Activated CD8-positive, alpha-beta memory T cell treated with anti-CD3 and anti-CD28 coated beads for 36 hours (primary cell): ENCODE data around the gene GPR180. TPM values are rescaled to one million over a fixed set of nuclear protein-coding genes. Genes with fewer than 3 reads are reported as not detected.

Experiments
- CTCF ChIA-PET: fragments of 350-600 bp; sonication (Branson Sonifier 250); formaldehyde crosslinking; loops from one replicate; lab custom pipeline; 2021; ENCODE audit warnings: antibody characterized with exemption; lab: Charles Lee
- POLR2A ChIA-PET: fragments of 350-600 bp; sonication (Branson Sonifier 250); formaldehyde crosslinking; loops from one replicate; lab custom pipeline; 2021; ENCODE audit warnings: antibody characterized with exemption; lab: Charles Lee
- total RNA-seq, 2 experiments: library from RNA; stranded (reverse); gene quantifications; one replicate each; pipeline ENCODE4 v1.2.3, GENCODE V29; 2021

Gene GPR180
- total RNA-seq, 2 experiments from 2014 or later, result 8.7 to 9.1 TPM

DNA sequence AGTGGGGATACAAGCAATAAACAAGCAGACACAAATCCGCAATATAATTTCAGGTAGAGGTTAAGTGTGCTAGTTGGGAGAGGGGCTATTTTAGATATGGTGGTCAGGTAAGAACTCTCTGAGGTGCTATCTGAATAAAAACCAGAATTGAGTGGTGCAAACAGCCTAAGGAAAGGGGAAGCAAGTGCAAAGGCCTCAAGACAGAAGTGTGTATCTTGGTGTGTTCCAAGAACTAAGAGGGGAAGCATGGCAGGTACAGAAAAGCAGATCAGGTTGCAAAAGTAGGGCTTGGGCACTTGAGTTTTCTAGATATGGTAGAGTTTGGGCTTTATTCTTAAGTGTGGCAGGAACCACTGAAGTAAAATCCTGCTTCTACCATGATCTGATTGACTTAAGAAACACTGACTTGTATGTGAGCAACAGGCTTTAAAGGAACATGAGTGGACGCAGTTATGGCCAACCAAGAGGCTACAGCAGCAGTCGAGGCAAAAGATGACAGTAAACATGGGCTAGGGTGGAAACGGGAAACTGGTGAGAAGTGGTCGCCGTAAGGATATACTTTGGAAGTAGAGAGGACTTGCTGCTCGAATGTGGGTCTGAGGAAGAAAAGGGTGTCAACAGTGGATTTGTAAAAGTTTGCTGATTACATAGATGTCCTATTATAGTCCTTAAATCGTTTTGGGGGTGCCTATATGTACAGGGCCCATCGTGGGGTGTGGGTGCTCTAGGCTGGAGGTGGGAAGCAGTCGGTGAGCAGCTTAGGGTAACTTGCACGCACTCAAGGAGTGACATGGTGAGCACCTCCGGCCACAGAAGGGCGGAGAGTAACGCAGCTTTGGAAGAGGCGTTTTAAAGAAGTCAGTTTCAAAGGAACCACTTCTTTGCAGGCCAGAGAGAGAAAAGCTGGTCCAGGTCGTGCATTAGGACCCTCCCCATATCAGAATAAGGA is 6.4 kb upstream of the GPR180 start:
- POLR2A ChIA-PET, result interaction anchor here (1.1 to 1.8 kb wide), 2 partner anchors 10 to 46 kb away, joined by 3 to 21 read pairs; no protein-coding TSS in a partner anchor
- CTCF ChIA-PET, result interaction anchor here (1.1 kb wide), 1 partner anchor 25 kb away, joined by 4 read pairs; no protein-coding TSS in a partner anchor

DNA sequence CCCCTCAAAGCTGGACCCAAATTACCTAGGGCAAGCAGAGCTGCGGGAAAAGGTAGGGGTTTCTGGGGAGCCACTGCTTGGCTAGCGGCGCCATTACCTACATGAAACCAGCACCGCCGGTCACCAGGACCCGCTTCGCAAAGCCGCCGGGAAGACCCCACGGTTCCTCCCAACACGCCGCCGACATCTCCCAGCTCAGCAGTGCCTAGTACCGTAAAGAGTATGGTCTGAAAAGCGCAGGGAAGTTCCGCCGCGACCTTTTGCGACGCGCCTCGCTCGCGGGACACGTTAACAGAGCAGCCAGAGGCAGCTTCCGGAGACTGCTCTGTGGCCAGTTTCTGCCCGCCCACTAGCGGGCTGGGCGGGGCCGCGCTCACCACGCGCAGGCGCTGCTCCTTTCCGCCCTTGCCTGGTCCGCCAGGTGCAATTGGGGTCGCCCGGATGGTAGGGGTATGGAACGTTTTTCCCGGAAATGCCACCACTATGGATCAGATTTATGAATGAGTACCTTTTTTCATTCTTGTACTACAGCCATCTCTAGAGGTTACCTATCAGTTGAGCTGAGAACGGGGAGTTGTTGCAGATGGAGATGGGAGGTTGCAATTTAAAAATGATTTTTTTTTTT is 5.6 kb upstream of the GPR180 start, which contains the start of gene TGDS:
Gene TGDS (minus strand): TSS at position 203 of the 625 bp plus-strand sequence. CDS start 16 bp downstream, at position 187.
- POLR2A ChIA-PET, result interaction anchor here (1.1 to 1.8 kb wide), 2 partner anchors 10 to 47 kb away, joined by 3 to 21 read pairs; no protein-coding TSS in a partner anchor
- CTCF ChIA-PET, result interaction anchor here (1.1 kb wide), 1 partner anchor 25 kb away, joined by 4 read pairs; no protein-coding TSS in a partner anchor

DNA sequence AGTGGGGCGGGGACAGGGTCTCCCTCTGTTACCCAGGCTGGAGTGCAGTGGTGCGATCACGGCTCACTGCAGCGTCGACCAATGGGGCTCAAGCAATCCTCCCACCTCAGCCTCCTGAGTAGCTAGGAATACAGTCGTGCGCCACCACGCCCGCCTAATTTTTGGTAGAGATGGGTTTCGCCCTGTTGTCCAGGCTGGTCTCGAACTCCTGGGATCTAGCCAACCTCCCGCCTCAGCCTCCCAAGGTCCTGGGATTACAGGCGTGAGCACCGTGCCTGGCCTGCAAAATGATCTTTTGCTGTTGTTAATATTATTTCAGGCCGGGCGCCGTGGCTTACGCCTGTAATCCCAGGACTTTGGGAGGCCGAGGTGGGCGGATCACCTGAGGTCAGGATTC is 5.1 kb upstream of the GPR180 start:
- ChIA-PET CTCF (interaction anchor here (1.1 kb wide), 1 partner anchor 24 kb away, joined by 4 read pairs; no protein-coding TSS in a partner anchor), POLR2A (interaction anchor here (1.1 to 1.8 kb wide), 2 partner anchors 9 to 47 kb away, joined by 3 to 21 read pairs; no protein-coding TSS in a partner anchor)

DNA sequence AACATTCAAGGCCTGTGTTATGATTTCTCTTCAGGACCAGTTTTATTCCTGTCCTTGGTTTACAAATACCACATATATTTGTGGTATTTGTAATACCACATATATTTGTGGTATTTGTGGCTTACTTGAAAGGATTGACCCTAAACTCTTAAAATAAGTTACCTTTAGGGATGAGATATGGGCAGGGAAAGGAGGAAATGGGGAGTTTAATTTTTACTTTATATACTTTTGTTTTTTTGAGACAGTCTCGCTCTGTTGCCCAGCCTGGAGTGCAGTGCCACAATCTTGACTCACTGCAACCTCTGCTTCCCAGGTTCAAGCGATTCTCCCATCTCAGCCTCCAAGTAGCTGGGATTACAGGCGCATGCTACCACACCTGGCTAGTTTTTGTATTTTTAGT is 3.4 kb upstream of the GPR180 start:
- POLR2A ChIA-PET, result no interaction called here
- CTCF ChIA-PET, result no interaction called here

DNA sequence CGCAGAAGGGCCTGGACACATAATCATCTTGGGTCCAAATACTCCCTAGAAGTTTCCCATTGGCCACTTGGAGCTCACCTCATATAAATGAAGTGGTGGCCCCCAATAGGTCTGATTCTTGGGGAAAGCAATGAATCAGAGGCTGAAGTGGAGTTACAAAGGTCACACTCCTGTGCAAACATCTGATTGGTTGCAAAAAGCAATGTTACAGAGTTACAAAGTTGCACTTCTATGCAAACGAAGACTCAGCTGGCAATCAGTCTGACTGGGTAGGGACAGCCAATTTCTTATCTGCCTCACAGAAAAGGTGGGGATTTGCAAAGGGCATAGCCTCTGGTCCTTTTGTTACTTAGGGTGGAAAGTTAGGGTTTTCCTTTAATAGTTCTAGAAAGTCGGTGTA is 1.8 kb upstream of the GPR180 start:
- ChIA-PET POLR2A (interaction anchor here (1.0 kb wide), 1 partner anchor 51 kb away, joined by 4 read pairs; no protein-coding TSS in a partner anchor), CTCF (interaction anchor here (0.7 kb wide), 1 partner anchor 1610 kb away, joined by 3 read pairs; no protein-coding TSS in a partner anchor)

DNA sequence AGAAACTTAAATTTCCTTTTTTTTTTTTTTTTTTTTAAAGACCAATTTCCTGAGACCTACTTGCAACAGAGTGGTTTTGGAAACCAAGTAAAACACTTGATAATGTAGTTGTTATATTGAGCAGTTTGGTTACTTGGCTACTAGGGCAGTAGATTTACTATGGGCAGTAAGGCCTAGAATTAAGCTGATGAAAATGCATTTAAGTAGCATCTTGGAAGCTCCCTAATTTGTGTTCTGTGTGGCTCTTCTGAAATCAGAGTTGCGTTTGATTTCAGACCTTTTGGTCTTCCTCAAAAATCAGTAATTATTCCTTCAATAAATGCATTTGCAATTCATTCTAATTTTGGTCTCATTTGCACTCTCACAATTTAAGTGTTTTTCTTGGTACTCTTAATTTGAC is 810 bp downstream of the GPR180 start:
- CTCF ChIA-PET, result interaction anchor here (0.6 to 2.5 kb wide), 2 partner anchors 53 to 152 kb away, joined by 4 to 5 read pairs; no protein-coding TSS in a partner anchor
- POLR2A ChIA-PET, result no interaction called here

DNA sequence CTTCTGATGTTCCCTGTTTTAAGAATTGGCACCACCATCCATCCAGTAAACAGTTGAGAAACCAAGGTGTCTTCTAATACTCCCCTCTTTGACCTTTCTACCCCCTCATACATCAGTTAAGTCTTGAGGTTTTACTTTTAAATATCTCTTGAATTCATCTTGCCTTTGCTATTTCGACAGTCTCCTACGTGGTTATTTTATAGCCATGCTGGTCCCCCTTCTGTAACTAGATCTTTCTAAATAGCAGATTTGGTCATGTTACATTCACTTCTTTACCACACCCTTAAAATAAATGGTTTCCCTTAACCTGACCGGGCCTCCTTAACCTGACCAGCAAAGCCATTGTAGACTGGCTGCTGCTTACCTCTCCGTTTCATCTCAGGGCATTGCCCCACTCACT is 5.4 kb downstream of the GPR180 start:
- ChIA-PET CTCF (no interaction called here), POLR2A (no interaction called here)

DNA sequence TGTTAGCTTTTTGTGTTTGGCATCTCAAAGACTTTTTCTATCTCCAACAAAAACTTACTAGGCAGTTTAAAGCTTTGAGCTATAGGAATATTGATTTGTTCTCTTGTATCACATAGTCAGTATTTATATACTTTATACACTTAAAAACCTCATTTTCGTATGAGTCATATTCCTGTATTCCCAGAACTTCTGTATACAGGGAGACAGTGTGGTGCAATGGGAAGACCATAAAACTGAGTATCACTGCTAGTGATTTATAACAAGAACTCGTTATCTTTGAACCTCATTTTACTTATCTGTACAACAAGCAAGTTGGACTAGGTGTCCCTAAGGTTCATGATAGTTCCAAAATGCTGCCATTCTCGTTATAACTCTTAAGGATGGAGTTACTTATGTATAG is 6.3 kb downstream of the GPR180 start:
- ChIA-PET CTCF (no interaction called here), POLR2A (interaction anchor here (0.6 kb wide), 1 partner anchor 972 kb away, joined by 5 read pairs; no protein-coding TSS in a partner anchor)

DNA sequence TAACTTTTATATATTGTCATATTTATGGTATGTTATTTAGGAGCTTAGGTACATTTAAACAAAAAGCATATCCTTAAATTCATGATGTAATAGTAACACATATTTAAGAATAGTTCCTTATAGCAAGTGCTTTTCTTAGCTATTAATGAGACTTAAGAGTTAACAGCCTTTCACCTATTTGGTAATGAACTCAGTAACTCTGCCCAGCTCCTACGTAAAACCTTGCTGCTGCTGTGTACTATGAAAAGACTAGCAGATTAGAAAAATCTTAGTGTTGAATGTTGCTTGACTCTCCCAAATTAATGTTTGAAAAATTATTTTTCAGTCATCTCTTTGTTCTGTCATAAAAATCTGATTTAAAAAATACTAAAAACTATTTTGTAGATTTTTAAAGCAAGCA is 6.9 kb downstream of the GPR180 start:
- ChIA-PET POLR2A (no interaction called here), CTCF (no interaction called here)

DNA sequence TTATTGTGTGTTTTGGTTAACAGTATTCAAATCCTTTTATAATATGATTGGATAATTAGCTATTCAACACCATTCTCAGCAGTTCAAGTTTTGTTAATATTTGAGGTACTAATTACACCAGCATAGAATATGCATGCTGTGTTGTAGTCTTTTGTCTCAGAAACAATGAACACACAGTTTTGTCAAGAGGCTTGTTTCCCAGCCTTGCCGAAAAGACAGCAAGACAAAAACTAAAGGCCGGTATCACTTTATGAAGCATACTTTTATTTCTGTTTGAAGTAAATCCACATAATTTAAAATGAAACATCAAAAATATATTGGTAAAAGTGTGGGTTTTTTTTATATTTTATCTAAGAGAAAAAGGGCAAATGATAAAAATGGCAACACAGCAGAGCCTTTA is 7.5 kb downstream of the GPR180 start:
- CTCF ChIA-PET, result no interaction called here
- POLR2A ChIA-PET, result no interaction called here

DNA sequence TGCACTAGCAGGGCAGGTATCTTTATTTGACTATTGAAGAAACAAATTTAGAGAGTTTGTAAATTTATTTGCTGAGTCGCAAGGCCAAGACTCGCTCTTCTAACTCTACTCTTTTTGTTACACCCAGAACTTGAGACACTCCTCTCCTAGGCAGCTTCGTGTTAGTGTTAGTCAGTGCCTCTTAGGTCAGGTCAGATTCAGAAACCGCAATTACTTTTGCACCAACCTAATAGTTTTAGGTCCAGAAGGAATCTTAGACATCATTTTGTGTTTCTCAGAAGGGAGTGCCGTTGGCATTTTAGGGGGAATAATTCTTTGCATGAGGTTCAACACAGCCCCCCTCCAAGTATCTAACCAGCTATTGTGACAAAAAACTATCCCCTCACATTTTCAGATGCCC is 8.8 kb downstream of the GPR180 start:
- POLR2A ChIA-PET, result no interaction called here
- CTCF ChIA-PET, result no interaction called here

DNA sequence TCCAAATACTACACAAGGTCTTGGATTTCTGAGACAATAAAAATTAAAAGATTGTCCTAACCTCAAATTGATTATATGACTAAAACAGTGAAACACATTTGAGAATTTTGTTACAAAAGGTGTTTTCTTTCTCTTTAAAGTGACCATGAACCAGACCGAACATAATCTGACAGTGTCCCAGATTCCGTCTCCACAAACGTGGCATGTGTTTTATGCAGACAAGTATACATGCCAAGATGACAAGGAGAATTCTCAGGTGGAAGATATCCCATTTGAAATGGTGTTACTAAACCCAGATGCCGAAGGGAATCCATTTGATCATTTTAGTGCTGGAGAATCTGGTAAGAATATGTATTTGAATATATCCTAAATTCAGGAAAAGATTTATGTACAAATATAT is 10.4 kb downstream of the GPR180 start:
- ChIA-PET POLR2A (no interaction called here), CTCF (no interaction called here)

DNA sequence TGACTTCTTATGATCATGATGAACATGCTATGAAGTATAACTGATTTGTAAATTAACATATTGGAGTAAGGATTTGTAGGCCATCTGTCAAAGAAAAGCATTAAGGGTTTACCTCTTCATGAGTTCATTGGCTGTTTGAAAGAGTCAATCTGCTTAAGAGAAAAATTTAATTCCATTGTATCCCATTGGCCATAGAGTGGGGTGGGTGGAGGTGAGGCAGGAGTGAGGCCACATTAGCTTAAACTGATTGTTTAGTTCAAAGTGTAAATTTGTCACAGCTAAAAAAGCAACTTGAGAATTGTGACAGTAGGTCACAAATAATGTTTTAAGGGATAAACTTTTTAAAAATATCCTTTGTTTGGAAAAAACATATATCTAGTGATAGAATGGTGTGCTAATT is 11.4 kb downstream of the GPR180 start:
- POLR2A ChIA-PET, result no interaction called here
- CTCF ChIA-PET, result no interaction called here

DNA sequence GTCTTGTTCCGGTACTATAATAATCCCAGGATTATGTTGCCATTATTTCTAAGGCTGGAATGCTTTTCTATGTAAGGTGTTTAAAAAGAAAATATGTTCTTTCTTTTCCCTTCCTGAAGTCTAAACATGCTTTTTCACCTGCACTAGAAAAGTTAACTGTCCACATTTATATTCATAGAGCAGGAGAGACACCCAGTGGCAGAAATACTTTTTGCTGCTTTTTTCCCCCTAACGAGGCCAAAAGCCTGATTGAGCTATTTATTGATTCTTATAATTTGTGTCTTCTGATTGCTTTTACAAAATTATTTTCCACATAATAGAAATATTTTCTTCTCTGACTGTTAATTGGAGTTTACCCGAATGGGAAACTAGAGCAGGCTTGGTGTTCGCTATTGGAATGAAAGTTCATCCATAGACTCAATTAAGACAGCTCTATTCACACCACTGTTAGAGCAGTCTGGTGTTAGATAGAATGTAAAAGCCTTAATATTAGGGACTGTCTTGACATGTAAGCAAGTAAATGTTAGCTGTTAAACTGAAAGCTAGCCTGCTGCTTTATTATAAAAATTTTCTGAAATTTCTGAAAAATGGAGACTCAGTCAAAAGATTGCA is 15.8 kb downstream of the GPR180 start:
- ChIA-PET CTCF (interaction anchor here (0.6 to 2.2 kb wide), 9 partner anchors 12 to 572 kb away, joined by 3 to 19 read pairs (median 3); partner anchors contain the start of gene GPR180), POLR2A (no interaction called here)

DNA sequence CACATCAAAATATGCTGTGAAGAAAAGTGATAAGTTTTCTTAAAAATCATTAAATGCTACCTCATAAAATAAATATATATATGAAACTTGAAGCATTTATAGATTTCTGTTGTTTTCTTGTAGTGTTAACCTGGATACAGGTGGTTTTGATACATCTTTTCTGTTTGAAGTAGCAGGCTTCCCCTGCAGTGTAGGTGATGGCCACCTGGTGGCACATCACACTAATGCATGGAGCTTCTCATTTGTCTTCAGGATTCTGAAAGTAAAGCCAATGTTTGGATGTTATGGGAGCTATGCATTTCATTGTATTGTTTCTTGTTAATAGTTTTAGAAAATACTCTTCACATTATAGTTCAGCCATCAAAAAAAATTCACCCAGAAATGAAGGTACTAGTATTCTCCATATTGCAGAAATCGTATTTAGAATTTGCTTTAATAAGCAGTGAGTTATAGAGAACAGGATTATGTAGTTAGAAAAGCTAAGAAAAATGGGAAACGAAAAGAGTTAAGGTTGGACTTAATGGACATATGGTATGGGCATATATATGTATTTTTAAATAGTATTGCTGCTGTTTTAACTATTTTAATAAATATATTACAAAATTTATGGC is 18.7 kb downstream of the GPR180 start:
- POLR2A ChIA-PET, result no interaction called here
- CTCF ChIA-PET, result interaction anchor here (1.6 kb wide), 1 partner anchor 24 kb away, joined by 4 read pairs; the partner anchor contains the start of gene TGDS

DNA sequence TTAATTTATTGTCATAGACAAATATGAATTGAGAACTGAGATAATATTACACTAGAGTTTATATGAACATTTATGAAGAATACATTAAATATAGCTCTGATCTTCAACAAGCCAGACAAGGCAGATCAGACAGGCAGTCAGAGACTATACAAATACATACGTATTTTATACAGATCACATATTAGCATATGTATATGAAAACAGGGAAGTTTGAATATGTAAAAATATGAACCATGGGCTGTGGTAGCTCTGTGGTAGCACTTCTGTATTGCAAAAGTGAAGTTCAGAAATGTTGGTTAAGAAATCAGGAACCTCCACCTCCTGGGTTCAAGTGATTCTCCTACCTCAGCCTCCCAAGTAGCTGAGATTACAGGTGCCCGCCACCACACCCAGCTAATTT is 20.7 kb downstream of the GPR180 start:
- POLR2A ChIA-PET, result interaction anchor here (0.6 to 0.8 kb wide), 2 partner anchors 21 to 115 kb away, joined by 3 to 5 read pairs; partner anchors contain the start of gene GPR180
- CTCF ChIA-PET, result no interaction called here

DNA sequence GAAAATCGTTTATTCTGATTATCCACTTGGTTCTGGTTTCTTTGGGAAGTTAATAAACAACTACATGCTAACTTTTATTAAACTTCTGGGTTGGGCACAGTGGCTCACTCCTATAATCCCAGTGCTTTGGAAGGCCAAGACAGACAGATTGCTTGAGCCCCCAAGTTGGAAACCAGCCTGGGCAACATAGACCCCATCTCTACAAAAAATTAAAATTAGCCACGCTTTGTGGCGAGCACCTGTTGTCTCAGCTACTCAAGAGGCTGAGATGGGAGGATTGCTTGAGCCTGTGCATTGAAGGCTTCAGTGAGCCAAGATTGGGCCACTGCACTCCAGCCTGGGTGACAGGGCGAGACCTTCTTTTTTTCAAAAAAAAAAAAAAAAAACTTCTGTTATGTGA is 21.7 kb downstream of the GPR180 start:
- POLR2A ChIA-PET, result no interaction called here
- CTCF ChIA-PET, result no interaction called here

DNA sequence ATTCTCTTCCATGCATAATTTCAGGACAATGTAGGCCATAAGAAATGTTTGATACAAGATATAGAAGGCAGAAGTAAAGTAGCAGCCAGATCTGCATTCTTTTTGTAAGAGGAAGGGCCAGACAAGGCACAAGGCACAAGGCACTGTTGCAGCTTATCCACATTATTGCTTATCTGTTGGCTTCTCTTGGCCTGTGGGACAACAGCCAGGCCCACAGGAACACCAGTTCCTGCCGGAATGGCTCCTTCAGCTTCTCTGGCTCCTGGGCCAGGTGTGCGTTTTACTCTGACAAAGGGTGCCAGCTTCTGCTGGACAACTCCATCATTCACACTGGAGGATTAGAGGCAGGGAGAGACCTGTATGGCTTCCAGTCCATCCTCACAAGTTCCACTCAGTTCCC is 29.2 kb downstream of the GPR180 start:
- ChIA-PET CTCF (no interaction called here), POLR2A (no interaction called here)
